CD4-positive, alpha-beta T cell treated with Interleukin-4 for 1 hour (primary cell): ENCODE results near the gene NR2E1.

ENCODE experiments used
- DNase-seq, 2 donors: peaks; one replicate each; pipeline ENCODE4 v3.0.0-alpha.2; 2020 to 2022

NR2E1 gene

DNA sequence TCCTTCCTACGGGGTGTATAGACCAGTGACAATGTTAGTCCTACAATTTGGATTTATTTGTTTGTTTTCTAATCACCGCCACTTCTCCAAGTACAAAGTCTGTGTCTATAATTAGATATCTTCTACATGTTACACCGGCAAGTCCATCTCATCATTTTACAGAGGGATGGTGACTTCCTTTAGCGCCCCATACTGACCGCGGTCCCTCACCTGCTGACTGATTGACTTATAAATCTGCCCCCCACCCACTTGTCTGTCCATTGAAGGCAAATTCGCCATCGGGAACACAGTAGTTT, 8.9 kb upstream of the NR2E1 start:
- DNase-seq = no peak

DNA sequence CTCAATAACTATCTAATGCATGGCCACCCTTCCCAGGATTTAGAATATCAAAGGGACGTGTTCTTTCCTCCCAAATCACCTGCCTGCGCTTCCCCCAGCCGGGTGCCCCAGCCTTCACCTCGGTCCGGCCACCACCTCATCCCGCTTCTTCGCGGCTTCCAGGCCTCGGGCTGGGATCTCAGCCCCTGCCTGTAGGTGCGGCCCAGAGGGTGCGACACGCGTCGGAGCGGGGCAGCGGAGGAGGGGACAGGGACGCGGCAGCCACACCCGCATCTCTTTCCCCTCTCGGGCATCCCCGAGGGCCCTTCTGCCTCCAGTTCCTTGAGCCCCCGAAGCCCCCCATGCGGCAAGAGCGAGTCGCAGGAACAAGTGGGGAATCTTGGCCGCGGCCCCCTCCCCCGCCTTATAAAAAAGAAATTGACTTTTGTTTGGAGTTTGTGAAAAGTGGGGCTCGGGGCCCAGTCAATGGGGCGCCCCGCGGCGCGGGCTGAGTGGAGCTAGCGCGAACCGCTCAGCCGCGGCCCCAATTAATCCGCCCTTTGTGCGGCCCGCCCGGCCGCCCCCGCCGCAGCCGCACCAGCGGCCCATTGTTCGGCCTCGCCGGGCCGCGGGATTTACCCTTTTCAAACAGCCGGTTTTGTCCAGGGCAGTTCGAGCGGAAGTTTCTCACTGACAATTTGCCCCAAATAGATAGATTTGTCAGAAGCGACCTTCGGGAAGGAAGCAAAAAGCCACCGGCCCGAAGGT, 8.4 kb upstream of the NR2E1 start:
- DNase-seq = no peak

DNA sequence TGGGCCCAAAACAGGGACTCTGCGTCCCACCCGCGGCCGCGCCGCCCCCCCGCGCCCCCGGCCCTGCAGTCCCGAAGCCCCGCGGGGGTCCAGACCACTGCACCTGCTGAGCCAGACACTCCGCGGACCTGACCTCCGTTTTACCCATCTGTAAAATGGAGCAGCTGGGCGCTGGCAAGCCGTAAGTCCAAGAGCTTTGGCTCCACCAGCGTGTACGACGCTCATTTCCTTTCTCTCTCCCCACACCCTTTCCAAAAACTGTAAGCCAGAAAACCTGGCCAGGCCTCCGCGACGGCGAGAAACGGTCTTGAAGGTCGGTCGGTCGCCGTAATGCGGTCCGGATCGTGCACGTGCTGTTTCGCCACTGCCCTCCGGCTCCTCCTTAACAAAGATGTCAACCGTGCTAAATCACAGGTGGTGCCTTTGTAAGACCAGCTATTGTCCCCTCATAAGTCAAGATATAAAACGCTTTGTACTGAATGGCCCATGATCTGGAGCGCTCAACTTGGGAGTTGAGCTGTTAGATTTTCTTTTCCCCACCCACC, 7.8 kb upstream of the NR2E1 start:
- DNase-seq = no peak

DNA sequence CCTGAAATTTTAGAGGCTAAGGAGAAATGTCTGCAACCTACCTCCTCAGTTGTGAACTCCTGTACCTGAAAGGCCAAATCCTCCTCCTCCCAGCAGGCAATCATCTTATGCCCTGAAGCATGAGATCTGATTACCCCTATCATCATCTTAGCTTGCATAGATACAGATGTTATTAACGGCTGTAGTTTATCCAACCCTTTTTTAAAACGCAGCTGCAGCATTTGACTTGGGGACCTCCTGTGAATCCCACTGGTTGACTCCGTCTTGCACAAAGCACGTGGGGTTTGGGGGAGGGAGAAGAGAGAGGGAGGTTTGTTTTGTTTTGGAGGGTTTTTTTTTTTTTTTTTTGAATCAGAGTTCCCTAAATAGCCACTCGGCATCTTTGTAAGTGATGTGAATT, 5.8 kb upstream of the NR2E1 start:
- no peak for DNase-seq

DNA sequence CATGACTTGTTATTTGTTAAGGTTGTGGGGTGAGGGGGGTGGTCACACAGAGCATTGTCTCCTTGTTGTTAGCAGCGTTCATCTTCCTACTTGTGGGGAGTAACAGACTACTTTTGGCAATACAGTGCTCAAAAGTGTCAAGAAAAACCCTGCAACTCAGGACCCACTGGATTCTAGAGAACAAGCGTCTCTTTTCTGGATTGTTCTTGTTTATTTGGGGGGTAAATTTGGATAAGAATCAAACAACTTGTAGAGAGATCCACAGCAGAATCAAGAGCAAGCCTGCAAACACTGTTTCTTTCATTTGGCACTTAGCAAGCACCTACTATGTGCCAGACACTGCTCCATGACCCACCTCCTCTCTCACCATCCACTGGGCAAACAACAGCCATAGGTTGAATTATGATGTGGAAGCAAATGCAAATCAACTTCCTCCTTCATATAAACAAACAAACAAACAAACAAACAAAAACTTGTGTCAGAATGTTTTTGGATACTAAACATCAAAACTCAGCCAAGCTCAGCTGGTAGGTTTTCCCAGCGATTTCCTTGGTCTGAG, 4.0 kb upstream of the NR2E1 start:
- DNase-seq = no peak

DNA sequence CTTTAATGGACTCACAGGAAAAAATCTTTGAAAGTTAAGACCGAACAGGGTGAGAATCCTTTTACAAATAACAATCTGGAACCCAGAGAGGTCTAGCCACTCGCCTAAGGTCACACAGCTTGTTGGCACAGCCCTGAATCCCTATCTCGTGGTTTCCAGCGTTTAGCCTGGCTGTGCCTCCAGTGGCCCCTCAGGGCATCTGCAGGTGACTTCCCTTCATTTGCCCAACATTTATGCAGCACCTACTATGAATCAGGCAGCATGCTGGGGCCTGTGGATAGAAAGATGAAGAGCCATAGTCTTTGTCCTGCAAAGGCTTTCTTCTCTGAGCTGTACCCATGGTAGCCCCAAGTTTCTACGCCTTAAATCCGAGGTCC, 2.6 kb upstream of the NR2E1 start:
- DNase-seq = no peak

DNA sequence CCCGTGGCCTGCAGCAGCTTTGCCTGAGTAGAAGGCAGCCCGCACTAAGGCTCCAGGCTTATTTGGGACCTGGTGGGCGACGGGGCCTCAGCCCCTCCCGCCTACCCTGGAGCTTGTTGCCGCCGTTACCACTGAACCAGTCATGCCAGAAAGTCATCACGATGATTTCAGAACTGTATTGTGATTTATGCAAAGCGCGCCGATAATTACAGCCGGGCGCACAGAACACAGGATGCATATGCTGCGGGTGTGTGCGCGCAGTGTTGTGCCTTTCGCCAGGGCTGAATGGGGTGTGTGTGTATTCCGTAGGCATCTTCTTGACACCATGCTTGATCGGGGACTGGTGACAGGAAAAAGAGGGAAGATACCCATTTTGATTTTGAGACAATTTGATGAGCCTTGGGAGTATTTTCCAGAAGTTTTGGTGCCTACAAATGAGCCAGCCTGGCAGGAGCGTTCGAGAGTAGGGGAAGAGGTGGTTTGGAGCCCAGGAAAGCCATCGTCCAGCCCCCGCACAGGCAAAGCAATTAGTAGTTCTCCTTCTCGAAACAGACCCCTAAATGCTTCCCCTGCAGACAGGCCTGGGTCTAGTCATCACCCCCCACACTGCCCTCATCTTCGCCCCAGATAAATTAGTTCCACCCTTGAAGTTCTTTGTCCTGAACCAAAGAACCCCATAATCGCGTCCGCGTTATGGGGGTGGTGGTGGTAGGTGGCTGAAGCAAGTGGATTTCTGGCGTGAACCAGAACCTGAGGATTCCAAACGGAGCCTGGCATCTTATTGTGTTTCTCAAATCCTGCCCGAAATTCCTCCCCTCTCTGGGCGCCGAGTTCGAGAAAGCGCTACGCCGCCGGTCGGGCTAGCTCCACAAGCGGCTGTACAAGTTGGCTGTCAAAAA, 1.9 kb upstream of the NR2E1 start:
- no peak for DNase-seq

DNA sequence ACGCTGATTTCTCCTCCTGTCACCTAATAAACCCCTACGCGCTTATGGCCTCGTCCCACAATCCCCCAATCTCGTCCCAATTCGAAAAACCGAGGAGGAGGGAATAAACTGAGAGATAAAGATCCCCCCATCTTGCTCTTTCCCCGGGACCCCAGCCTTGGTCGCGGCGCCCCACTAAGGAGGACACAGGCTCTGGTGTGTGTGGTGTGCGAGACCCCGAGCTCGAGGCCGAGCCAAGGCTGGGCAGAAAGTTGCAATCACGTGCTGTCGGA, 1.3 kb upstream of the NR2E1 start:
- DNase-seq = no peak

DNA sequence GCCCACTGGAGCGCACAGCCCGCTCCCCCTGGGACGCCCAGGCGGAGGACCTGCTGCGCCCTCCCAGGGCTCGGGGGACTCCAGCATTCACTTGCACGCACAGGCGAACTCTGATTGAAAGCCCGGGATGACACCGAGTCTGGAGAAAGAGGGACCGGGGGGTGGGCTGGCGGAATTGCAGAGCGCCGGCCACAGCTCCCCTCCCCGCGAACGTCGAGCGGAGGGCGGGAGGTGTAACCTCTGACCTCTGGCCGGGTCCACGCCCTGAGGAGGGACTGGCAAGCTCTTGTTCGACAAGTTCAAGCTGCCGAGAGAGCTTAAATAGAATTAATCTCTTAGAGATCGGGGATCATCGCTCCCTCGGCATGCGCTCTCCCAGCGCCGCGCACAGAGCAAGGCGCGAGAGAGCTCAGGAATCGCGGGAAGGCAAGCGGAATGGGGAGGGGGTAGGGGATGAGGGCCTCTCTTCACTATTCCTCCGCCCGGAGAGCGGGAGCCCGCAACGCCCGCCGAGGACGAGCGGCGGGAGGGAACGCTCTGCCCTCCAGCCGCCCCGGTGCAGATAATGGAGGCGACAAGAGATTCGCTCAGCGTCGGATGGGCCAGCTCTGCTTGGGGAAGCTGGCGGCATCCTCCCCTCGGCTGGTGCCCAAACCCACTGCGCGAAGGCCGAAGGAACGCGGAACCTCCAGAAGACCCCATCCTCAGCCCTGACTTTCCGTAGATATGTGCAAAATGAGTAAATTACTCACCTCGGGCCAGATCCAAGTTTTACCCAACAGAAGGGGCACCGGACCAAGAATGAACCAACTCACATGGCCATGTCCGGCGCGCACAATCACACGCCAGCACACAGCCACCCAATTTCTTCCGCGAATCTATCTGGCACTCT, 761 bp upstream of the NR2E1 start:
- DNase-seq = no peak

DNA sequence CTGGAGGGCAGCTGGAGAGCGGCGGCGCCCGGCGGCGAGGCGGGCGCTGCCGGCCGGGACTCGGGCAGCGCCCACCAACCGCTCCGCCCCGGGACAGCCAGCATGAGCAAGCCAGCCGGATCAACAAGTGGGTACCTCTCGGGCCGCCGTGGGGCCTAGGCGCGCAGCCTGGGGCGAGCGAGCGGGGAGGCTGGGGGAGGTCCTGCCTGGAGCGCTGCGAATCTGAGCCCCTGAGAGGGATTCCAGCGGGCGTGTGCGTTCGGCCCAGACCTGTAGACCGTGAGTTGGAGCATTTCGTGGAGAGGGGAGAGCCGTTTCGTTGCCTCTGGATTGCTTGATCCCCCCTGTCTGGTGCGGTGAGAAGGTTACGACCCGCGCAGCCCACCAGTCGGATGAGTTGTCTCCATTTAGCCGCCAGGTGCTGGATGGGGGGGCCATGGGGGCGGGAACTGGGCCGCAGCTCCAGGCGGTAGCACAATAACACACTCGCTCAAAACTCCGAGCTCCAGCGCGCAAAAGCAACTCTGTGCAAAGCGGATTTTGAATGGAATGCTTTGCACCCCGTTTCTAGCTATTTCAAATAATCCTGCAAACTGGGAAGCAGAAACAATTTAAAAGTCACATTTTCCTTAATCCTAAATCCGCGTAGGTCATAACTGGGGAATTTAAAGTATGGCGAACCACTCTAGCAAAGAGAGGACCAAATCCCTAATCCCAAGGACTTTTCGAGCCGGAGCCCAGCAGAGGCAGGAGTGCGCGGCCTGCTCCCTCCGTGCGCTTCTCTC, 1.0 kb downstream of the NR2E1 start:
- no peak for DNase-seq

DNA sequence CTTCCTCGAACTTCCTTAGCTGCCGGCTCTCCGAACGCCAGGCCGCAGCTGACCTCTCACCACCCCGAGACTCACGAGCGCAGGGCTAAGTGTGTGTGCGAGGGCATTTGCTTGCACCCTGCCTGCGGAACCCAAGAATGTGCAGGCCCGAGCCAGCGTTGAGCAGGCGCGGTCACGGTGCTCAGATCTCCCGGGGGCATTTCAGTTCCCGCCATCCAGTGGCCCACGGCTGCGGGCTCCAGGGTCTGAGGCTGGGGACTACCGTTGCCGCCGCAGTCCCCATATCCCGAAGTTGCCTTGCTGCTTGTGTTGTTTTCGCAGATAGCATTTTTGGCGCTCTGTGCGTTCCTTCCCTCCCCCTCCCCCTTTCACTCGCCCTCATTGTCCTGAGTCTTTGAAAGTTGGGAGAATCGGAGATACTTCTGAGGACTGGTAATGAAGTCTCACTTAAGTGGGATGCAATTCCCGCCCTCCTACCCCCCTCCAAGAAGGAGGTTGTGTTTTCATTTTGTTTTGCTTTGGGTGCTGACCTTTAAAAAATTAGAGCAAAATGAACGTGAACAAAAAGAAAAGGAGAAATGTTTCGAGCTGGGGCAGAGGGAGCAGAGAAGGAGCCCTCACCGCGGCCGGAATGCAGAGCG, 1.7 kb downstream of the NR2E1 start:
- DNase-seq = no peak

DNA sequence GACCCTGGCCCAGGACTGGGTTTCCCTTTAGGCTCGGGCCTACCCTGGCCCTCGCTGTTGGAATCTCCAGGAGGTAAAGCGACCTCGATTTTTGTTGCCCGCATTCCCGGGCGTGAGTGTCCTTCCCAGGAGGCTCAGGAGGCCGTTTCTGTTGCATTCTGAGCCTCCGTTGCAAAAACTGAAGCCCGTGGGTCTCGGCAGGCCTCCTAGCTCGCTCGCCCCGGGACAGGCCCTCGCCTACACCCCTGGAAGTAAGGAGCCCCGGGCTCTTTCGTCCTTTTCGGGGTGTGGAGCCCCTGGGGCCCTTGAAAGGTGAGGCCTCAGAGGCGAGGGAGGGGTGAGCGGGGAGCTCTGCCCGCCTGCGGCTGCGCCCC, 2.3 kb downstream of the NR2E1 start:
- DNase-seq = no peak

DNA sequence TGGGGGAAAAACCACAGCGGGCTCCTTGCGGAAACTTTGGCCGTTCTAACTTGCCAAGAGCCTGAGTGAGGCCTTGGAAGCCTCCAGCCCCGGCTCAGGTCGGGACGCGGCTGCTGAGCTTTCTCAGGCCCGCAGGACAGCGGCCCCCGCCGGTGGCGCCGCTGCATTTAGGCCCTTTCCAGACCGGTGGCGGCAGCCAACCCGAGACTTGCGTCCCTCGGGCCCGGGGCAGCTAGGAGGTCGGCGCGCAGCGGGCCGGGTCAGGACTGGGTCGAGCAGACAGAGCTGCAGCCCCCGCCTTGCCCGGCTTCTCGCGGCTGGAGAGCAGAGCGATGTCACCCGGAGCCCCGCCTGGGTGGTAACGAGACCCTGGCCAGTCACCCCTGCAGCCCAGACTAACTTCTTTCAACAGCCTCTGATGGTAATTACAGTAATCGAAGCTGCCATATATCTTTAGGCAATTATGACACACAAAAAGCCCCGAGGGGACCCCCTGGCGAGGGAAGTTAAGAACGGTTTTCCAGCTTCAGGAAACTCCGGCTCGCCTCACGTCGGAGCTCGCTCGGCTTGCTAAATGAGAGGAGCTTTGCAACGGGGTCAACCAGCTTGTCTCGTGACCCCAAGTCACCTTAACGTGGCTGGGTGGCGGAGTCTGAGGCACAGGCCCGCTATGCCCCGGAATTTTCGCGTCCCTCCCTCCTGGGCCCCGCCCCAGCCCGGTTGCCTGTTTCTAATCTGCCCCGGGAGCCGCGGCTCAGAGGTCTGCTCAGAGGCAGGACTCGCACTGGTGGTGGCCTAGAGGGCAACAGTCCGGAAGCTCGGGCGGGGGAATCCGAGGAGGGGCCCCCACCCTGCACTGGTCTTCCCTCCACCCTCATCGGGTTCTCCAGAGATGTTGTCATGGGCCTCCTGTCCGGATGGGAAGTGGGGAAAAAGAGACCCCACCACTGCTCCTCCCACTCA, 3.0 kb downstream of the NR2E1 start:
- no peak for DNase-seq

DNA sequence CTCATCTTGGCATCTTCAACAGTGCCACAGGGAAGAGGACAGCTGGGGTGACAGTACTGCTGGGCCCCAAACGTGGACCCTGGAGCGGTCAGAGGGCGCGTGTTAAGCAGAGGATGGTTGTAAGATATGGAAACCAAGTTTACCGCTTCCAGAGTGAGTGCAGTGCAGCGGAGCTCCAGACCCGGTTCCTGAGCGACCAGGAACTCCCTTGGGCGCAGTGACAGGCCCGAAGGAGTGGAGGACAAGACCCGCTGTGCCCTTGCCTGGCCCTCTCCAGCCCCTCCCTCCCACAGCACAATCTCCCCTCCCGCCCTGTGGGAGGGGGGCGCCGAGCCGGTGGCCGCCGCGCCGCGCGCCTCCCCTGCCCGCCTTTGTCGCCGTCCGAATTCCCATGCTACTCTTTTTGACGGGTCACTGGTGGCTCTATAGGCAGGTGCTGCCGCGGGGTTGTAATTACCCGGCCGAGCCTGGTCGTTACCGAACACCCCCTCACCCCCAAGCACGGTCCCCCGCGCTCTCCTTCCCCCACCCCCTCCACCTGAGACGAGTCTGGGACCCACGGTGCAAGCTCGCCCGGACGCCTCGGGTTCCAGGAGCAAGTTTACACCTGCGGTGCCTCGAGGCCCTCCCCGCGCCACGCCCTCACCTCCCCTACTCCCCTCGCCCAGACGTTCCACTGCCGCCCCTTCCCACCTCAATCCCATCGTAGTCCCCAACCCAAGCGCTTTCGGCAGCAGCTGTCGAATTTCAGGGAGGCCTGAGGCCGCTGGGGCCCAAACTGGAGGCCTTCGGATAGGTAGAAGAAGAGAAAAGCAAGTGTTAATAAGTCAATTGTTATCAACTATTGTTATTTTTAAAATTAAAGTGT, 3.9 kb downstream of the NR2E1 start:
- no peak for DNase-seq

DNA sequence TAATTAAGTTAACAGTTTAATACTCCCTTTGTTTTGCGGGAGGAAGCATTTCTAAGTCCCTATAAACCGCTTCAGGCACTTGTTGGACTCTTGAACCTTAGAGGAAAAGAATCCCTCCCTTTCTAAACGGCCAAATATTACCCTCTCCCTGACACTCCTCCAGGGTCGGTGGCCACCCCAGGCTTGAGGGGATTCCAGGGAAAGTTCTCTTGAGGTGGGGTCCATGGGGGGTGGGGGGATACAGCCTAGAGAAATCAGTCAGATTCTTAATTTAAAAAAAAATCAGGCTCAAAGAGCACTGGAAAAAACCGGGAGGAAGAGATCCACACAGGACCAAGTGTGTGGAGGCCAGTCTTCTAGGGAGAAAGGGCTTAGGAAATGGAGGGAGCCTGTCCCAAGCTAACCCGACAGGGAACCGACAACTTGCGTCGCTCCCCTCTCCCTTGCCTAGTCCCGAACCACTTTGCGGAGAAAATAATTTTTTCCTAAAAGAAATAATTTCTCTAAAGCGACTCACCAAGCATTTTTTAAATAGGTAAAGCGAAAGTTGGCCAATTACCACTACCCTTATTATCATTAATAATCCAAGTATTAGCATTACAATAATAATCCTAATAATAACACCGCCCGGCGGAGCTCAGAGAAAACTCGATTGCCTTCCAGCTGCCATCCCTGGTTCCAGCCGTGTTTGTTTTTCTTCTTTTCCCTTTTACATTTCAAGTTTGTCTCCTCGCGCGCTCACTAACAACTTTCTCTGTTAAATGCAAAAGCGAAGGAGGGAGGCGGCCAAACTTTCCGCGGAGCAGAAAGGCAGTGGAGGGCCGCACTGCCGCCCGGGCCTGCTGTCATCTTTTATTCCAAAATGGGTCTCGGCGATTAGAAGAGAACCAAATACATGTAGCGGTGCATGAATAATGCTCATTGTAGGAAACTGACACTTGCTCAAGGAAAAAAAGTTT, 4.8 kb downstream of the NR2E1 start:
- no peak for DNase-seq

DNA sequence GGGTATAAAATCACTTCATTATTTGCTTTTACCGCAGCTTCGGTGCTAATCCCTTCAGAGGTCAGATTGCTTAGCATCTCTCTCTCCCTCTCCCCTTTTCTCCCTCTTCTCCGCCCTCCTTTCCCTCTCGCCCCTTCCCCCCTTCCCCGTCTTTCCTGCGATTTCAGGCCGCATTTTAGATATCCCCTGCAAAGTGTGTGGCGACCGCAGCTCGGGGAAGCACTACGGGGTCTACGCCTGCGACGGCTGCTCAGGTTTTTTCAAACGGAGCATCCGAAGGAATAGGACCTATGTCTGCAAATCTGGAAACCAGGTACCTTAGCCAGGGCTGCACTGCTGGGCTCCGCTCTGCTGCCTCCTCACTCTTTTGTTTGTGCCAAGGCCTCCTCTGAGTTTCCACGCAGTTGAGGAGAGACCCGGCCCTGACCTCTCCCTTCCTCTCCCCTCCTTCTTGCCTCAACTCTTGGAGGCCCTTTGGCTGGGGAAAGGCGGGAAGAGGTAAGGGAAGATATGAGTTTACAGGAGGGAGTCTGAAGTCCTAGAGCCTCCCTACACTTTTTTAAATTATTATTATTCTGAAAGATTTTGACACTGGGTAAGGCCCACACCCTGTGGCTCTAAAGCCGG, 5.6 kb downstream of the NR2E1 start:
- no peak for DNase-seq

DNA sequence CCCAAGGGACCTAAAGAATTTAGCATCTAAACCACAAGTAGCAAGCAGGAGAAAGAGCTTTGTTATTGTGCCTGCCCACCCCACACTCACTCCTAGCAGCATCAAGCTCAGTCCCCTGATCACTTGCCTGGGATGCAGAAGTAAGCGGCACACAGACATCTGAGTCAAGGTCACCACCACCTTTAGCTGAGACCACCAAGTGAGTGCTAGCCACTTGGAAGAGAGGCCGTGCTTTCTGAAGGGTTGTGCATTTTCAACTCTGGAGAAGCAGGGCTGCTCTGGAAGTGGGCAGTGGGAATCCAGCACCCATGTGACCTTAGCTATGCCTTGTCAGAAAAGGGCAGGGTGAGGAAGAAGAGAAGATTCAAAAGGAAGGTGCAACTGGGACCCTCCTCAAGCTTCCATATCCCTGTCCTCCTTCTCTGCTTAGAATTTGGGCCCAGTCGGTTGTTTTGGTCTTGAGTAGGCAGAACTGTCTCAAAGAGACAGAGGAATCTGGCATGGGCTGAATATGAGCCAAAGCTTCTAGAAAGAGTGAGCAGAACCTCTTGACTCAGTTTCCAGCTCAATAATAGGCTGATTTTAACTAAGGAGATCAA, 6.2 kb downstream of the NR2E1 start:
- no peak for DNase-seq
